GM19395 (cell line): ENCODE data around the gene OVOL3.
"Not testable (repeated sequence)": the region's sequence is repeated elsewhere in the genome, so short reads cannot be mapped to it uniquely, and the experiment has no call there.

Experiments used
- ATAC-seq: cut with Tn5 transposase; IDR thresholded peaks from one replicate; pipeline ENCODE4 v1.9.1; 2021; ENCODE audit warnings: mild to moderate bottlenecking, moderate library complexity; ENCODE audit not compliant: unreplicated experiment

Gene OVOL3

GRCh38 chr19:36125557-36125956 is 14.6 kb downstream of the OVOL3 start:
- no peak for ATAC-seq

- peak; percentile 11 for ATAC-seq
Observed at GRCh38 chr19:36128392-36128736, 17.4 kb downstream of the OVOL3 start.

- ATAC-seq = not testable (repeated sequence)
Observed at GRCh38 chr19:36131221-36131620, 20.3 kb downstream of the OVOL3 start.

- ATAC-seq = not testable (repeated sequence)
Observed at GRCh38 chr19:36134867-36135266, 23.9 kb downstream of the OVOL3 start.

DNA sequence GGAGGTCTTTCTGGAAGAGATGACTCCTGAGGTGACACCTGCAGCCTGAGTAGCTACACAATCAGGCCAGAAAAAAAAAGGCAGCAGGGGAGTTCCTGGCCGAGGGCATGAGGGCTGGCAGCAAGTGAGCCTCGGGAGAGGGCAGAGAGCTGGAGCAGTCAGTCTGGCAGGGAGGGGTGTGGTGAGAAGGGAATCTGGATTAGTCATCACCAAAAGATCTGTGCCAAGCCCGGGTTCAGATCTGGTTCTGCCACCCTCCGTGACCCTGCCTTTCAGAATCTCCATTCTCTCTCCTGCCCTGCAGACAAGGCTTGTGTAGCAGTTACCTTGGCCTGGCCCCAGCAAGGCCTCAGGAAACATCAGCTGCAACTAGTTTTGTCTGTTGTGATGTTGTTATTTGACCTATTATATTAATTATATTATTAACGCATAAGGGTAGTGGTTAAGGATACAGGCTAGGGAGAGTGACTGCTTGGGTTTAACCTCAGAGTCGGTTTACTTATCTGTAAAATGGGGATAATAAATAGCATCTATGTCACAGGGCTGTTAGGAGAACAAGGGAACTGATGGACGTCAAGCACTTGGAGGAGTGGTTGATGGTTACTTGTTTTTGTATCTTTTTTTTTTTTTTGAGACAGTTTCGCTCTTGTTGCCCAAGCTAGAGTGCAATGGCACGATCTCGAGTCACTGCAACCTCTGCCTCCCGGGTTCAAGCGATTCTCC is 26.2 kb downstream of the OVOL3 start:
- no peak for ATAC-seq

- no peak for ATAC-seq
Observed at GRCh38 chr19:36139120-36139472, 28.2 kb downstream of the OVOL3 start.

DNA sequence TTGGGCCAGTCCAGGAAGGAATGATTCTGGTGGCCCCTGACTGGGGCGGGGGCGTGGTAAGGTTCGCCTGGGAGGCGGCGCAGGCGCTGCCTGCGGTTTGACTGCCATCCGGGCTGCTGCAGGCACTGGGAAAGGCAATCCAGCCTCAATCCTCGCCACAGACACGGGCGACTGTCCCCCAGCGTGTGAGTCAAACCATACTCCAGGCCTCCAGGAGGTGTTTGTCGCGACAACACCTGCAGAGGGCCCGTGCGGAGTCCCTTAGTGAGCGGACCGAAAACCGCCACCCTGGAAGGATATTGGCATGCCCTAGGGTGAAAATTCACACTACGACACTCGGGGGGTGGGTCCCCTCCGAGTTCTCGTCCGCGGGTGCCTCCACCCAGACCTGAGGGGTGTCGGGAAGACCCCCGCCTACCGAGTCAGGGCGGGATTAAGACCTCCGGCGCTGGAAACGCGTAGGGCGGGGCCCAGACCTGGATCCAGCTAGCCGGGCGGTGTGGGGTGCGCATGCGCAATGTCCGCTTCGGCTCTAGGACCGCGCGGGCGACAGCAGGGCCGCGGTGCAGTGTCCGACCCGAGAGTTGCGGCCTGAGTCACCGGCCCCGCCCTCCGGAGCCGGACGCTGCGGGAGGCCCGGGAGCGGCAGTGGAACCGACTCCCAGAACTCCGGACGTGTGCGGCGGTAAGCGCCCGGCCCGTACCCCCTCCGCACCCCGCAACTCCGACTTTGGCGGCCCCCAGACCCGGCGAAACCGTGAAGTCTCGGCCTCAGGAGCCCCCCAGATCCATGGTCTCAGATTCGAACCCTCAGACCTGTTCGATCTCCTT is 28.7 kb downstream of the OVOL3 start, which contains the start of gene CAPNS1:
Gene CAPNS1 (plus strand): TSS at position 594 of the 831 bp plus-strand sequence. CDS start 946 bp downstream, outside the sequence.
- ATAC-seq = peak; percentile 85

- ATAC-seq = peak; percentile 21
Observed at GRCh38 chr19:36140304-36141038, 29.5 kb downstream of the OVOL3 start.

DNA sequence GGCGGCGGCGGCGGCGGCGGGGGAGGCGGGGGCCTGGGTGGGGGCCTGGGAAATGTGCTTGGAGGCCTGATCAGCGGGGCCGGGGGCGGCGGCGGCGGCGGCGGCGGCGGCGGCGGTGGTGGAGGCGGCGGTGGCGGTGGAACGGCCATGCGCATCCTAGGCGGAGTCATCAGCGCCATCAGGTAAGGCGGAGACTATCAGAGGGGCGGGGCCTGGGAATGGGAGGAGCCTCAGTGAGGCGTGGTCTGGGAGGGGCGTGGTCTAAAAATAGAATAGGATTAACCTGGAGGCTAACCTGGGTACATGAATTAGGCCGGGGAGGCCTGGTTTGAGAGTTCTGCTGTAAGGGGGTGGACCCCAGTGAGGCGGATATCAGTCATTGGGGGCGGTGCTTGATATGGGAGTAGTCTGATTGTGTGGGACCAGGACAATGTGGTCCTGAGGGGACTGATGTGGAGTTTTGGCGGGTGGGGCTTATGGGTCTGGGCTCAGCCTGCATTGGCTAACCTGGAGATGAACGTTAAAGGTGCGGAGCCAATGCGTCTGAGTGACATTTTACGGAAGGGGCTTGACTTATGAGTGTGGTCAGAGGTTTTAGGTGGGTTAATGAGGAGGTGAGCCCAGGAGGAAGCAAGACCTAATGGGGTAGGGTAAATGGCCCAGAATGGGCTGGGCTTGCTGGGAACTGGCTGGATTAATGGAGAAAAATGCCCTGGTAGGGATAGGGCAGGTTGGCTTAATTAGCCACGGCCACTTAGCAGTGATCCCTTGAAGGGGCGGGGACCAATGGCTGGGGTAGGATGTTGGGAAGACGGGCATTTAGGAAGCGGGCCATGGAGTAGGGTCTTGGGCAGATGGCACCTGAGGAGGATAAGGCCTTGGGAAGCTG is 30.3 kb downstream of the OVOL3 start:
- no peak for ATAC-seq

DNA sequence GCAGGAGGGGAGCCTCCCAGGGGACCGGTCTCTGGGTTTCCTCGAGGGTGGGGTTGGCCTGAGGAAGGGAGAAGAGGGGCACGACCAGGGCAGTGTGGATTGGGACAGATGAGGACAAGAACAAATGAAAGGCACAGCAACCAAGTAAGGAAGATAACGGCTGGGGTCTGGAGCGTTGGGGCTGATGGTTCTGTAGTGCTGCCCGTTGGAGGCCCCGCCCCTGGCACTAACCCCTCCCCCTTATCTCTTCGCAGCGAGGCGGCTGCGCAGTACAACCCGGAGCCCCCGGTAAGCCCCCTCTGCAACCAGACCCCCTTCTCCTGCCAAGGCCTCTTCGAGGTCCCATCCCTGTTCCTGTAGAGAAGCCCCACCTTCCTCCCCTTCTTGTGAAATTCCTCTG is 31.1 kb downstream of the OVOL3 start:
- no peak for ATAC-seq

DNA sequence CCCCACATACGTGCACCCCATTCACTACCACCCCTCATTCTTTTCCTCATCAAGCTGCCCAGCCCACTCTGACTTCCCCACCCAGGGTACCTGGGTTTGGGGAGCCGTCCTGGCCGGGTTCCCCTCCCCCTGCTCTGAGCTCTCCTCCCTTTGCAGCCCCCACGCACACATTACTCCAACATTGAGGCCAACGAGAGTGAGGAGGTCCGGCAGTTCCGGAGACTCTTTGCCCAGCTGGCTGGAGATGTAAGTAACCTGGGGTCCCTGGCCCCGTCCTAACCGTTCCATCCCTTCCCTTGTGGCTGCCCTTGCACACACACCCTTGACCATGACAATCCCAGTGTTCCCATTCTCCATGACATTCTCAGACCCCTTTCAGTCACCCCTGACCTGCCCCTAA is 31.6 kb downstream of the OVOL3 start:
- no peak for ATAC-seq

- ATAC-seq = no peak
Observed at GRCh38 chr19:36144624-36145023, 33.7 kb downstream of the OVOL3 start.

DNA sequence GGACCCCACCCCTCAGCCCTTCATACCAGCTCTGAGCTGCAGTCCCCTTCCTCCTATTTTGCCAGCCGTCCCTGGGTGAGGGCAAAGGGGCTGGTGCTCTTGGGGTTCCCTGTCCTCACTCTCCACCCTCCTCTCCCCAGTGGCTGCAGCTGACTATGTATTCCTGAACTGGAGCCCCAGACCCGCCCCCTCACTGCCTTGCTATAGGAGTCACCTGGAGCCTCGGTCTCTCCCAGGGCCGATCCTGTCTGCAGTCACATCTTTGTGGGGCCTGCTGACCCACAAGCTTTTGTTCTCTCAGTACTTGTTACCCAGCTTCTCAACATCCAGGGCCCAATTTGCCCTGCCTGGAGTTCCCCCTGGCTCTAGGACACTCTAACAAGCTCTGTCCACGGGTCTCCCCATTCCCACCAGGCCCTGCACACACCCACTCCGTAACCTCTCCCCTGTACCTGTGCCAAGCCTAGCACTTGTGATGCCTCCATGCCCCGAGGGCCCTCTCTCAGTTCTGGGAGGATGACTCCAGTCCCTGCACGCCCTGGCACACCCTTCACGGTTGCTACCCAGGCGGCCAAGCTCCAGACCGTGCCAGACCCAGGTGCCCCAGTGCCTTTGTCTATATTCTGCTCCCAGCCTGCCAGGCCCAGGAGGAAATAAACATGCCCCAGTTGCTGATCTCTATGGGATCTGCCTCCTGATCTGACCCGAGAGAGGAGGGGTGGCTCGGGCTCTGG is 38.9 kb downstream of the OVOL3 start:
- ATAC-seq = no peak

GRCh38 chr19:36150586-36150985 is 39.6 kb downstream of the OVOL3 start:
- ATAC-seq = no peak

GRCh38 chr19:36151144-36152018 is 40.4 kb downstream of the OVOL3 start:
- no peak for ATAC-seq

DNA sequence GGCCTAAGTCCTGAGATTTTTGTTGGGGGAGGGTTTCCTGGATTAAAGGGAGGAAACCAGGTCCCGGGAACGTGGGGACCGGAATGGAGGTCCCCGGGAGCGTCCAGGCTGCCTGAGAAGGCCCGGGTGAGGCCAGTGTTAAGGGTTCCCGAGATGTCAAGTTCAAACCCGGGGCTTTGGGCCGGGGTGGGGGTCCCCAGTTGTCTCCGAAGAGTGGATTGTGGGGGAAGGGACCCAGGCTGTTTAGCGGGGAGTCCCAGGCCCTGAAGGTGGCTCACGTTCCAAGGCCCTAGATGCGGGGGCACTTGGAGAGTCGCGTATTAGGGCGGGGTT is 41.0 kb downstream of the OVOL3 start:
- ATAC-seq = no peak

DNA sequence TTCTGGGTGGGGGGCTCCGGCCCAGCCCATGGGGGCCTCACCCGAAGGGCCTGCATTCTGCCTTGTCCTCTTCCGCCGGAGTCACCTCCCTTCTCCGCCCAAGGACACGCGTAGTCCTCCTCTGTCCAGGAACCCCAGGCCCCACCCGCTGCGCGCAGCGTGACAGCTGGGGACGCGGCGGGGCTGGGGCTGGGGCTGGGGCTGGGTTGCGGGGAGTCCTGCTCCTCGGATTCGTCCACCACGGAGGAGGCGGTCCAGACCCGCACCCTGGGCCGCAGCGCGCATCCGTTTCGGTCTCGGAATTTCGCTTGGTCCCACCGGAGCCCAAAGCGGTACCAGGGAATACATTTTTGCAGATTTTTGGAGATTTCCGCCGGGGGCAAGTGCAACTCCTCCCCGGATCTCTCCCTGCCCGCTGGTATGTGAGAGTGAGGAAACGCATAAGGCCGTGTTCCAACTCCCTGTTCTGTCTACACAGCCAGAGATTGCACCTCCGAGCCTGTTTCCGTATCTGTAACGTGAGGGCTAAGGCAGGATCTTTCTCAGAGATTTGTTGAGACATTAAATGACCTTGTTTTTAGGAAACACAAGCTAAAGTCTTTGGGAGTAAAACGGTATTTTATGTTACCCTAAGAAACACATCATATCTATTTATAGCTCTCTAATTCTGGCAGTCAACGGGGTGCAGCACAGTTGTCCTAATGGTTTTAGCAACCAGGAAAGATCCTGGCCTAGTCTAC is 41.6 kb downstream of the OVOL3 start, which contains the start of gene COX7A1:
Gene COX7A1 (minus strand): TSS at position 96 of the 740 bp plus-strand sequence. CDS start 40 bp downstream, at position 56.
- ATAC-seq = no peak

GRCh38 chr19:36153126-36153525 is 42.2 kb downstream of the OVOL3 start:
- no peak for ATAC-seq
